Left cardiac atrium (tissue), 4 donors: ENCODE data around the gene CHSY1. TPM values are rescaled to one million over a fixed set of nuclear protein-coding genes. Genes with fewer than 3 reads are reported as not detected.

Experiments used
- ATAC-seq, 2 donors: fragments of 200-7000 bp; cut with Tn5 transposase; one replicate each; pipeline ENCODE4 v1.9.1; 2020; ENCODE audit warnings: mild to moderate bottlenecking in 2 of 2, moderate library complexity in 2 of 2
- DNase-seq: peaks from one replicate; pipeline ENCODE4 v3.0.0-alpha.2; 2020
- intact Hi-C, 2 donors: fragments of 100-400 bp; cut with DNase I; formaldehyde crosslinking; loops; one replicate each; pipeline versions ENCODE4 v1.14.1 to v1.15.1; 2022 to 2023
- total RNA-seq, 2 donors: library from RNA; stranded (reverse); fragmentation: NEBNext Ultra II Directional; extraction: Animal tissue kit (Norgen Biotek cat#: 25700); gene quantifications; one replicate each; pipeline ENCODE4 v1.2.1, GENCODE V29; 2021
- donor health status: DM: no; HTN: yes; CAD: no.
- donor health status: DM: no; HTN: yes; CAD: no; lungs with severe emphysema.
- donor health status: DM: yes; HTN: yes; CAD: no.
- donor health status: Dilated cardiomyopathy.

The CHSY1 gene
- total RNA-seq, 2 donors from 2014 or later, result 18.8 to 42.0 TPM

DNA sequence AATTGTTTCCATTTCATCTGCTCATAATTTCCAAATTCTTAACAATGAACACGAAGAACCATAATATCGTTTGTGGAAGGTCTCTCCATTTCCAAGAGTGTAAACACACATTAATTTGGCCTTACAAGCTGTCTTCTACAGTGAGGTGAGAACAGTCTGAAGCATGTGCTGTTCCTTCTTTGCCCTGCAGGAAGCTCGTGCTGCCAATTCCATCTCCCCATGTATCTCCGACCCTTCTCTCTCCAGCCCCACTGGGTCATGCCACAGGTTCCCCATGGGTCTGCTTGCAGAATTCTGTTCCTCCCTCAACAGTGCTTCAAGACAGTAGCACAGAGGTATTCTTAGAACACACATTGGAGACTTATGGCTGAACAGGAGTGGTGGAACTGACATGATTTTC, 70.5 kb downstream of the CHSY1 start:
- ATAC-seq, result no peak
- intact Hi-C loops, result no loop called here
- DNase-seq, result no peak

DNA sequence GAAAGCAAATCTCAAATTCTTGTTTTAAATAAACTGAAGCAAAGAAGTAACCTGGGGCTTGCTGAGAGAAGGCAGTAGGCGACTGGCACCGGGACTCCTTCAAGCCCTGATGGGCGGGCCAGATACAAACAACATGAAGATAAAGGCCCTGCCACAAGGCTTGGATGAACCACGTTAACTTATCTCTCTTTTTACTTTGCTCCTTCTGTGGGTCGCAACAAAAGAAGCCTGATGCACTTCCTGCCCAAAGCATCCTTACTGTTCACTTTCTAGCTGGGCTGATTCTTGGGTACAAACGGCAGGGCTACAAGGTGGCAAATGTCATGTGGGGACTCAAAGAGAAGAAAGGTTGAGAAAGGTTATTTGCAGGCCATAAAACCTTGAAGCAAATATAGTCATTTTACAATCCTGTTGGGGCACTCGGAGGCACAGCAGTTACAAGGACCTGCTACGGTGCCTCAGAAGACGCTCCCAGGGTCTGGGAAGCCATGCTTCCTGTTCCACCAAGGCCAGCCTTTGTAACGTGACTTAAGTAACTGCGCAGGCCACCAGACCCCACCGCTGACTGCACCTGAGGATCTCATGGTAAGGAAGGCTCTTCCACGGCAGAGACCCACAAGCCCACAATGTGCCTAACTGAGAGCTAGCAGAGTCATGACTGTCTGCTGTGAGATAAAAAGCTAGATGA, 71.1 kb downstream of the CHSY1 start:
- no peak for ATAC-seq
- no peak for DNase-seq
- intact Hi-C loops, result no loop called here

DNA sequence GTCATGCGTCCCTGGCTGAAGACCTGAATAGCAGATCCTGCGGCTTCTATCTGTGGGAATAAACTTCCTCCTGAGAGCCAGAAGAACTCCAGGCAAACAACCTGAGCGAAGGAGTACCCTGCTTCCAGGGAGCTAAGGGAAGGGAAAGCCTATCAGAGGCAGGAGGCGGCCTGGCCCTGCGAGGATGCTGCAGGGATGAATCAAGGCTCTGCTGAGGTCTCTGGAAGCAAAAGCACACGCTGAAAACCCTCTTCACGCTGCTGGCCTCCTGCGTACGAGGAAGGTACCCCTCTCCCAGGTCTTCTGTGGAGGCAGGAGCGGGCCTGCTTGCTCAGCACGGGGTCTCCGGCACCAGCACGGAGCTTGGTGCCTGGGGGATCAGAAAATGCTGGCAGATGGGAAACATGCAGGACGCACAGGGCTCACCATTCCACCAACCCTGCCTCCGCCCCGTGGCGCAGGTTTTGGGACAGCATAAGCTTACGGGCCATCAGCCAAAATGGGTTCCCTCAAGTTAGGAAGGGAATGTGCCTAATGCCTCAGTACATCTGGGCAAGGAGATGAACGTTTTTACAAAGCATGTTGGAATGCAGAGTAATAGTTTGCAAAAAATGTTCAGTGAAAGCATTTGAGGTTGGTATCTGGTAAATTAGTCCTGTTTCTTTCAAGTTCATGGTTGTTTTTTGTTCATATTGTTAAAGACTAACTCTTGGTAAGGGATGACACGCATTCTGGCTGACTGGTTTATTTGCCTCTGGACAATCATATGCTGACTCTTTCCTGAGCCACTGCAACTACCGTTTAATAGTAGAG, 72.3 kb downstream of the CHSY1 start:
- DNase-seq (no peak), ATAC-seq (peak in 1 of 2 donors; percentile 38)
- intact Hi-C loops, result no loop called here

DNA sequence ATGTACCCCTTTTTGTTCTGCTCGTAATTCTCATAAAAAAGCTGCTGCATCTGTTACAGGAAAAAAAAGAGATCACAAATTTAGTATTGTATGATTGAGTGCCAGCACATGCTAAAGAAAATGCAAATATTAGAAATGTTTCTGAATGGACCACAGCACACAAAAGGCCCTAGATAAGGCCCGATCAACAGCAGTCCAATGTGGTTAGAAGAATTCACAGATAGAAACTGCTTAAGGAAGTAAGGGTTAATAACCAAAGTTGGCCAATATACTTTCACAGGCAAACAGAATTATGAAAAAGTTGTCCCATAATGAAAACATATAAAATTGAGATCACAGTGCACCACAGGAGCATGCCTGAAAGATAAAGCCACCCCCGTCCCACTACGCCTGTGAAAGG, 72.9 kb downstream of the CHSY1 start:
- intact Hi-C loops, result no loop called here
- no peak for ATAC-seq
- no peak for DNase-seq

DNA sequence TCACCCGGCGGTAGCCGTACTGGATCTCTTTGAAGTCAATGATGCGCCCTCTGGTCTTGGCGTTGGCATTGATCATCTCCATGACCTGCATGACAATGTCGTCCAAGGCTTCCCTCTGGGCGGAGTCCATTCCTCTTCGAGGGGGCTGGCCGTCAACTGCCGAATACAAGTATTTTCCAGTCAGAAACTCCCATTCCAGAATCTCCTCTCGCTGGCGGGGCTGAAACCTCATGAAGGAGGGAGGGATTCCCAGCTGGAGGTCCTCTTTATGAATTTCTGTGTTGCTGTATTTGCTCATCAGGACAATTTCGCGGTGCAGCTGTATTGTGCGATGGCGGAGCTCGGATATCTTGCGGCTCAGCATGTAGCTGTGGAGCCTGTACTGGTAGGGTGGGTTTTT, 73.4 kb downstream of the CHSY1 start:
- DNase-seq, result no peak
- intact Hi-C loops, result no loop called here
- ATAC-seq, result no peak

DNA sequence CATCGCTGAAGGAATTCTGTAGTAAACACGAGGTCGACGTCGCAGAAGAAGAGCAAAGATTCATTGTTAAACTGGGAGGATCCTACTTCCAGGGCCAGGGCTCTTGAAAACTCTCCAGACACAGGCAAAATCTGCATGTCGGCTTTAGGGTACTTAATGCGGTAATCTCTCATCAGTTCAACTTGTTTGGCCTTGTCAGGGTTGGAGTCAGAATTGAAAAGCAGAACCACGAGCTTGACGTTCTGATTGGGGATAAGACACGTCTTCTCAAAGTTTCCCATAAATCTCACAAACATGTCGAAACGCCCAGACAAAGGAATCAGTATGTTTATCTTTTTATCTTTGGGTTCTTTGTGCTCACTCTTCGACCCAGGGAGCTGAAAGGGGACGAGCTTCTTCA, 74.0 kb downstream of the CHSY1 start:
- intact Hi-C loops, result no loop called here
- no peak for DNase-seq
- ATAC-seq, result no peak

DNA sequence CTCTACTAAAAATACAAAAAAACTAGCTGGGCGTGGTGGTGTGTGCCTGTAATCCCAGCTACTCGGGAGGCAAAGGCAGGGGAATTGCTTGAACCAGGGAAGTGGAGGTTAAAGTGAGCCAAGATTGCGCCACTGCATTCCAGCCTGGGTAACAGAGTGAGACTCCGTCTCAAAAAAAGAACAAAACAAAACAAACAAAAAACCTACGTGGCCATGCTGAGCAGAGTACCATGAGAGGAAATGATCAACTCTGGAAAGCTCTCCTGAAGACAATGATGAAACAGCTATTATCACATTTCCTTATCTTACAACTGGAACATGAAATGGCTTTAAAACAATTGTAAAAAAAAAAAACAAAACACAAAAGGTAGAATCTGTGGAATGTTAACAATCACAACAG, 75.2 kb downstream of the CHSY1 start:
- DNase-seq (peak; percentile 60), ATAC-seq (peak; percentile 28 to 41)
- intact Hi-C loops, result no loop called here

DNA sequence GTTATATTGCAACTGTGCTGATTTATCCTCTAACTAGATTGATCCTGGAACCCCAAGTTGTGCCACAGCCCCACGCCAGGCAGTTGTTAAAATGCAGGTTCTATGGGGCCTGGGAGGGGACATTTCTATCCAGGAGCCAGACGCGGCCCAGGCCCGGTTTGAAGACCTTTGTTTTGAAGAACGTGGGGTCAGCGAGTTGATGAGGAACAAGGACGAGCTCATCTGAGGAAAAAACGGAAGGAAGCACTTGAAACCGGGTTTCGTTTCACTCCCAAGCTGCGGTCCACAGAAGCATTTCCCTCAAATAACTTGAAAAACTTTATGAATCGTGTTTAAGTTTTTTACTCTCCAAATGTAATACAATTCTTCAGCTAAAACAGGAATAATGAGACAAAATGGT, 76.4 kb downstream of the CHSY1 start:
- no peak for DNase-seq
- no peak for ATAC-seq
- intact Hi-C loops, result no loop called here

DNA sequence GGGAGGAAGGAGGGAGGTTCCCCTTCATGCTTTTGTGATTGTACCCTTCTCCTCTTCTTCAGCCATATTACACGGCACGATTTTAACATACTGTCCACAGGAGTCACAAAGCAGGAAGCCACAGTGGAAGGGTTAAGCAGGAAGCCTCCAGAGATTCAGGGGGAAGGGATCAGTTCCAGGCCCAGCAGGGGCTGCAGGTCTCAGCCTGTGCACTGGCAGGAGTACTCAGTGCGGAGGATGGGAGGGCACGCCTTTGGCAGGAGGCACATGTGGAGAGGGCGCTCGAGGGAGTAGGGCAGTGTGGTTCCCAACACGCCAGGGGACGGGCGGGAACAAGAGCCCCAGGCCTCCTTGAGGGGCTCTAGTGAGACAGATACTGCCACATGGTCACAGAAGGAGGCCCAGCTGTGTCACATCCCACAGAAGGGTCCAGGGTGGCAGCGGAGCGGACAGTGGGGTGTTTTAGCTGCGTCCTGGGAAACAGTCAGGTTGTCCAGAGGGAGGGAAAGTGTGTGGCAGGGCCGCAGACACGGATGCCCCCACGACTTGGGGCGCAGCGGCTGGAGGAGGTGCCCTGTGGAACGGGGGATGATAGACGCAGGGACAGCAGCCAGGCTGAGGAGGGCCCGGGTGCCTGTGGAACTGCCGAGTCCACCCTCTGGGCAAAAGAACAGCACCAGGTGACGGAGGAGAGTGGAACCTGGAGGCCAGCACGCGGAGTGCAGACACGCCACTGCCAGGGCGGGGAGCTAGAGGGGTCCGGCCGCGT, 77.5 kb downstream of the CHSY1 start:
- ATAC-seq (no peak), DNase-seq (no peak)
- intact Hi-C loops, result no loop called here

DNA sequence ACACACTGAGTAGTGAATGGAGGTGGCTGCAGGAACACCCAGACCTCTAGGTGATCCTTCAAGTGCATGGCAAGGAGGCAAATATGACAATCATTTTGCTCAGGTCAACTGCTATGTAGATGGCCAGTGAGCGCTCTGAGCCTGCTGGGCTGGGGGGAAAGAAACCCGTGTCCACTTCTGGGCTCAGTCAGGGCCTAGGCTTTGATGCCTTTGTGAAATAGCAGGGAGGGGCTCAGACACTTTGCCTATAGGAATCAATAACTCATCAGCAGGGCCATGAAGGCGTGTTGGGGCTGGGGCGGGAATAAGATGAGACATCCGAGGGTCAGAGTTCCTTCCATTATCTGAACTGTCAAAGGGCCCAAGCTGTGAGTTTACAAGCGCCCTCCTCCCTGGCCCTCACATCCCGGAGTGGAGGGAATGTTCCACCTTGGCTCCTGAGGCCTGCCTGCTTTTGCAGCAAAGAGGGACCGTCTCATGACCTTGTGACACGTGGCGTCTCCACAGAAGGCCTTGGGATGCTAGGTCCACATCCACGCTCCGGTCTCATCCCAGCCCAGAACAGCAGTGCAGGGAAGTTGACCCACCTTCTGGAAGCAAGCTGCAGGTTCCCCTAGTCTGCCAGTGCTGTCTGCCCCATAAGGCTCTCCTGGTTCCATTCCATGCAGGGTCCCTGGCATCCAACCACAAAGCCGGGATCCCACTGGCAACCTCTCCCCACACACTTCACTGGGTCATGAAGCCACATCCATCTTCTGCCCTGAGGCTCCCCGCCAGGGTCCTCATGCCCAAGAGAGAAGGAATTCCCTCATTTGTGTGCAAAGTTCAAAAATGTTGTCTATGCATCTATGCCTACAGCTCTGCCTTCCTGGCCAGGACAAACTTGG, 78.4 kb downstream of the CHSY1 start:
- no peak for DNase-seq
- no peak for ATAC-seq
- intact Hi-C loops, result no loop called here

DNA sequence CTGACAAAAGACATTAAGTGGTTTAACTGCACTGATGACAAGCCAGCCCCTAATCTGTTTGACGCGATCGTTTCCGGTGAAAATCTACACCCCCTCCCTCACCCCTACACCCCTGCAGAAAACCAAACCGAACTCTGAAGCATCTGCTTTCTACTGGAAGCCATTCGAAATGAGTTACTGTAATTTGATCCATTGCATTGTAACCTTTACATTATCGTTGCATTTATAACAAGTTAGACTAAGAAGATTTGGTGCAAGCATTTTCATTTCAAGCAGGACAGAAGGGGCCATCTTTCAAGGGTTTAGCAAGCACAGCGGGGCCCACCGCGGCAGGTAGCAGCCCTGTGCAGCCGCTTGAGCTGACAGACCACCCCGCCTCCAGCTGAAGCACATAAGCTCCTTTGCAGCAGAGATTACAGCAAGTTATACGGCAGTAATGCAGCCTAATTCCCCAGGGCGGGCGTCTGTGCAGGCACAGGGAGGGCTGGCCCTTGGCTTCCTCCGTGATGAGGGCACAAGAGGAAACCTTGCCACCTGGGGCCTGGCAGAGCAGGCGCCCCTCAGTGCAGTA, 79.3 kb downstream of the CHSY1 start:
- DNase-seq (no peak), ATAC-seq (no peak)
- intact Hi-C loops, result no loop called here

DNA sequence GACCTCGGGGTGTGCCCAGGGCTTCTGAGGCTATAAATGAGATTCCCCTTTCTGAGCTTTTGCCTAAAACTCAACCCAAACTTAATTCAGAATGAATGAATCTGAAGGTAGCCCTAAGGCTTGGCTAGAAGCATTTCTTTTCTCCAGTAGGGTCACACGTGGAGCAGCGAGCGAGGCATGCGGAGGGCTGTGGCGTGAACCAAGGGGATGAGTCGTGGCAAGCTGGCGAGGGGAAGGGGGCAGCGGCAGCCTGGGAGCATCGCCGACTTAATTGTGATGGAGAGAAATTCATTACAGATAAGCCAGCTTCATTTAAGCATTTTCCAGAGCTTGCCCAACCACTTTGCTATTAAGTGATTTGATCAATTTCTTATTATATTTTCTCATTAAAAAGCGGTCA, 79.9 kb downstream of the CHSY1 start:
- DNase-seq (no peak), ATAC-seq (no peak)
- intact Hi-C loops, result no loop called here

DNA sequence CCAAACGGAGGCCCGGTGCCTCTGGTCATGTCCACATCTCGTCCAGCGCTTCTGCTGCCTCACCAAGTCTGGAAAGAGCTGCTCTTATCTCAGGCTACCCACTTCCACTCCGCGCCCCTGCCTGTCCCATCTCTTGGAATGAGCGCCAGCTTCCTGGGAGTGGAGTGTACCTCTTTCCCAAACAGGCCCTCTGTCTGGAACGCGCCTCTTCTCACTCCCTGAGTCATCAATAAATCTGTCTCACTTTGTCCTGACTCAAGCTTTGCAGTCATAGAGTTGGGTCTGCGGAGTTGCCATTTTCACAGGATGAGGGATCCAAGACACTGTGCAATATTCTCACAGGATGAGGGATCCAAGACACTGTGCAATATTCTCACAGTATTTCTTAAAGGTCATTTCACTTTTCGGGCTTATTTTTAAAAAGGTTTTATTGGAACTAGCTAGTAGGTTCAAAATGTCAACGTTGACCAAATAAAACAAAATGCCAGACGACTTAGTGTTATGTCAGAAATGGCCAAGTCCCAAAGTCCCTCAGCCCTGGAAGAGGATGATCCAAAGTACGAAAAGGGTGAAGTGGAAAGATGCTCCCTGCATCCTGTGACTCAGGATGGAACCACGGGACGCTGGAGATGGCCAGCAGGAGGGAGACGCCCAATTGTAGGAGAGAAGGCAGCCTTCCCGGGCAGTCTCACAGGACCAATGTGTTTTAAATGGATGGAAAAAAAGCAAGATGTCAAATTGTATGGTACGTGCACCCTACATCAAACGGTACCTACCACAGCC, 81.1 kb downstream of the CHSY1 start:
- intact Hi-C loops, result no loop called here
- DNase-seq (peak; percentile 72), ATAC-seq (peak in 1 of 2 donors; percentile 14)

DNA sequence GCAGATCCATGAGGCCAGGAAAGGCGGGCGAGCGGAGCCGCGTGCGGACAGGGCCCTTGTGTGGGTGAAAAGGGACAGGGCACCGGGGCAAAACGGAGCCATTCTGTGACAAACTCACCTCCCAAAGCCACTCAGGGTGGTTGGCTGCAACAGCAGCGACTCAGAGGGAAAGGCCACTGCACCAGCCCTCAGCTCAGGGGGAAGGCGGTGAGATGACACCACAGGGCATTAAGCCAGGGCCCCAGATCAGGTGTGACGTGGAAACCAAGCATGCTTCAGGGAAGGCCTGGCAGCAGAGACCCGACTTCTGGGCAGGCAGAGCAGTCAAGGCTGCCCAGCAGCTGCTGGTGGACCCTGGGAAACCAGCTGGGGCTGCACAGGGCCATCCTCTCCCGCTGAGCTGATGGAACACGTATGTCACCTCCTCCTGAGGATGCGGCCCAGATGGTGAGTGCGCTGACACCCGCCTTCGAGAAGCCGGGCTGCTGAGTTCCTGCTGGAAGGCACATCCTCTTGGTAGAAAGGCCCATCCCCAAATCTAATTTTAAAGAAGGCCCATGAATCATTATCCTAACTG, 82.3 kb downstream of the CHSY1 start:
- intact Hi-C loops, result loop anchor here (5.0 to 10.0 kb wide), 2 partner anchors 42 to 75 kb away; no protein-coding TSS in a partner anchor
- DNase-seq, result no peak
- no peak for ATAC-seq

DNA sequence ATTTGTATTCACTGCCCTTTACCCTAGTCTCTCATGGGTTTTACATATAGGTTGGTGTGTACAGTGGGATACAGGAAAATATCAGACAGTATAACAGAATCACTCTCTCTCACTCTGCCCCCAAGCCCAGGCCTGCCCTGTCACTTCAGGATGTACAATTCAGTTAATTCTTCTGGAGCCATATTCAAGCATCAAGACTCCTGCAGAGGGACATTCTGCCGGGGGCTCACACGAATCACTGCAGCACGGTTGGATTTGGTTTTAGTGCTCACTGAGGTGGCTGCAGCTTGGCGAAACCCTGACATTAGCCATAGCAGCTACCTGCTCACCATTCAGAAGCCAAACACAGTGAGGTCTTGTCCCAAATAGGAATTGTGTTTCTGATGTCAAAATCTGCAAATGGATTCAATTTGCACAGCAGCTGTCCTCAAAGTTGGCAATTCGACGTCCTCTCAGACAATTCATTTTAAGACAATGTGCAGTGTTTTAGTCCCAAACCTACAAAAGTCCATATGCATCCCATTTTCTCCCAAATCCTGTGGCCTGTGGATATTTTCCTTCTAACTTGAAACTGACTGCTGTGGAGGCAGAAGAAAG, 82.9 kb downstream of the CHSY1 start:
- ATAC-seq, result no peak
- intact Hi-C loops, result loop anchor here (5.0 to 10.0 kb wide), 2 partner anchors 42 to 76 kb away; no protein-coding TSS in a partner anchor

DNA sequence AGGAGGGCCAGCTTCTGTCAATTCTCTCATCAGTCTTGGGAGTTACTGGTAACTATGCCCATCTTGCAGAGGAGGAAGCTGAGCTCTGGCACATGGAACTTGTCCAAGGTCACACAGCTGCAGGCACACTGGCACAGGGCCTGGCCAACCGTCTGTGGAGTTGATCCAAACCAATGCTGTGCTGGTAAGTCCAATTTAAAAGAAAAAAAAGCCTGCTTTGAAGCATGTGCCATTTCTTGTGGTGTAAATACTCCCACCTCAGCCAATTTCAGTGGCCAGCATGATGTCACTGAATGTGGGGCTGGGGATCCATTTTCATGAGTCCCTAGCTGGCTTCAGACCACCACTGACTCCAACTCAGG, 83.4 kb downstream of the CHSY1 start:
- DNase-seq (peak; percentile 69), ATAC-seq (peak; percentile 3 to 53)
- intact Hi-C loops, result loop anchor here (5.0 to 10.0 kb wide), 2 partner anchors 41 to 76 kb away; no protein-coding TSS in a partner anchor

More for the DNA sequence above, 82.9 kb downstream of the CHSY1 start:
- no peak for DNase-seq
